Skeletal muscle satellite cell (primary cell): ENCODE data around the gene GRK5.

Source experiments
- H3K27me3 ChIP-seq: 2 replicates; pipeline ENCODE4 v1.7.0; 2013; ENCODE audit warnings: low read length; ENCODE audit not compliant: control insufficient read depth, insufficient read depth
- H3K36me3 ChIP-seq: 2 replicates; pipeline ENCODE4 v1.7.0; 2013; ENCODE audit warnings: mild to moderate bottlenecking, control low read depth, low read length; ENCODE audit not compliant: insufficient read depth
- H3K4me1 ChIP-seq: 2 replicates; pipeline ENCODE4 v1.7.0; 2013; ENCODE audit warnings: low read length; ENCODE audit not compliant: control insufficient read depth, insufficient read depth
- H3K4me2 ChIP-seq: 2 replicates; pipeline ENCODE4 v1.7.0; 2013; ENCODE audit warnings: mild to moderate bottlenecking, low read length
- H3K4me3 ChIP-seq: 2 replicates; pipeline ENCODE4 v1.7.0; 2013; ENCODE audit warnings: low read length
- H3K9ac ChIP-seq: 2 replicates; pipeline ENCODE4 v1.7.0; 2013; ENCODE audit warnings: mild to moderate bottlenecking, low read depth, low read length, moderate library complexity
- H3K9me3 ChIP-seq: replicated peaks from 2 replicates; pipeline ENCODE4 v1.7.0; 2013; ENCODE audit warnings: mild to moderate bottlenecking, control low read depth, low read length

Gene GRK5

DNA sequence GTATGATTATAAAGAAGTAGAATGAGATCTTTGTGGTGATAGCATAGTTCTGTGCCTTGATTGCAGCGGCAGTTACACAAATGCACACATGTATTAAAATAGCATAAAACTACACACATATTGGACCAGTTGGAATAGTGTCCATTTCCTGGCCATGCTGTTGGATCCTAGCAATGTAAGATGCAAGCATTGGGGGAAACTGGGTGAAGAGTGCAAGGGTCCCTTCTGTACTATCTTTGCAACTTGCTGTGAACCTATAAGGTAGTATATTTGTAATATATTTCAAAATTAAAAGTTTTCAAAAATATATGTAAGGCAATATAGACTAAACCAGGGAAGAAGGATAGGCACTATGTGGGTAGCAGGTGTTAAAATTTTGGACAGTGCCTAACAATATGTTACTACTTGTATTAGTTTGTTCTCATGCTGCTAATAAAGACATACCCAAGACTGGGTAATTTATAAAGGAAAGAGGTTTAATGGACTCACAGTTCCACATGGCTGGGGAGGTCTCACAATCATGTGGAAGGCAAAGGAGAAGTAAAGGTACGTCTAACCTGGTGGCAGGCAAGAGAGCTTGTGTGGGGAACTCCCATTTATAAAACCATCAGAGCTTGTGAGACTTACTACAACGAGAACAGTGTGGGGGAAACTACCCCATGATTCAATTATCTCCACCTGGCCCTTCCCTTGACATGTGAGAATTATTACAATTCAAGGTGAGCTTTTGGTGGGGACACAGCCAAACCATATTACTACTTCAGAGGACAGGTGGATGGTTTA, 263.7 kb downstream of the GRK5 start:
- Histone ChIP-seq H3K9ac (no peak overlapping the region), H3K4me2 (no peak overlapping the region), H3K4me1 (no peaks in the 10 kb centered on the region), H3K9me3 (no peaks in the 10 kb centered on the region), H3K27me3 (peaks cover 57% of the 10 kb centered on the region), H3K4me3 (no peak overlapping the region), H3K36me3 (no peaks in the 10 kb centered on the region)

DNA sequence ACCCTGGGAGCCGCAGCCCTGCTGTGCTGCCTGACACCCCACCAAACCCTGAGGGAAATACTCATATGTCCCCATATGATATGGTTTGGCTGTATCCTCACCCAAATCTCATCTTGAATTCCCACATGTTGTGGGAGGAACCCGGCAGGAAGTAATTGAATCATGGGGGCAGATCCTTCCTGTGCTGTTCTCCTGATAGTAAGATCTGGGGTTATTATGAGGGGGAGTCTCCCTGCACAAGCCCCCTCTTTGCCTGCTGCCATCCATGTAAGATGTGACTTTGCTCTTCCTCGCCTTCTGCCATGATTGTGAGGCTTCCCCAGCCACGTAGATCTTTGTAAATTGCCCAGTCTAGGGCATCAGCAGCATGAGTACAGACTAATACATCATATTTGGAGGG, 266.4 kb downstream of the GRK5 start:
- Histone ChIP-seq H3K27me3 (peaks cover 75% of the 10 kb centered on the region), H3K9ac (no peak overlapping the region), H3K9me3 (no peaks in the 10 kb centered on the region), H3K36me3 (no peaks in the 10 kb centered on the region), H3K4me1 (no peaks in the 10 kb centered on the region), H3K4me3 (no peak overlapping the region), H3K4me2 (no peak overlapping the region)

DNA sequence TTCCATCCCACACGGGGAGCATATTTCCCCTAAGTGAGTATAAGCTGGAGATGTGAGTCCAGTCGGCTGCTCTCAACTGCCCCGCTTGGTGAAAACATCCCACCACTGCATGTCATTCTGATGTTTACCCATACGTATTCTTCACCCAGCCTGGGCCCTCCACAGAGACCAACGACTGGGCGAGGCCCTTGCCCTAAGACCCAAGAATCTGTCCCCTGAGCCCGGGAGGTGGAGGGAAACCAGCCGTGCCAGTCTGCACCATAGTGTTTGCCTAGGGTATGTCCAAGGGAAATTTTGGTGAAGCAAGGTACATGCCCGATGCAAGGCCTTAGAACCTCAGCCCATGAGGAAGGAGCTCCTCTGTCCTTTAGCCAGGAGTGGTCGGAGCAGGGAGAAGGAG, 267.2 kb downstream of the GRK5 start:
- Histone ChIP-seq H3K36me3 (no peaks in the 10 kb centered on the region), H3K9me3 (no peaks in the 10 kb centered on the region), H3K4me3 (no peak overlapping the region), H3K9ac (no peak overlapping the region), H3K4me1 (no peaks in the 10 kb centered on the region), H3K27me3 (peaks cover 83% of the 10 kb centered on the region), H3K4me2 (no peak overlapping the region)

- no peak overlapping the region for H3K4me2 ChIP-seq
- H3K9ac ChIP-seq = no peak overlapping the region
- H3K36me3 ChIP-seq = no peaks in the 10 kb centered on the region
- no peaks in the 10 kb centered on the region for H3K9me3 ChIP-seq
- H3K4me1 ChIP-seq = no peaks in the 10 kb centered on the region
- H3K4me3 ChIP-seq = no peak overlapping the region
- peaks cover 70% of the 10 kb centered on the region for H3K27me3 ChIP-seq
Measured at GRCh38 chr10:119477444-119477843, 270.1 kb downstream of the GRK5 start.

GRCh38 chr10:119478111-119478802, 270.9 kb downstream of the GRK5 start:
- Histone ChIP-seq H3K9me3 (no peaks in the 10 kb centered on the region), H3K36me3 (no peaks in the 10 kb centered on the region), H3K9ac (no peak overlapping the region), H3K4me3 (no peak overlapping the region), H3K4me1 (no peaks in the 10 kb centered on the region), H3K4me2 (no peak overlapping the region), H3K27me3 (peaks cover 61% of the 10 kb centered on the region)

DNA sequence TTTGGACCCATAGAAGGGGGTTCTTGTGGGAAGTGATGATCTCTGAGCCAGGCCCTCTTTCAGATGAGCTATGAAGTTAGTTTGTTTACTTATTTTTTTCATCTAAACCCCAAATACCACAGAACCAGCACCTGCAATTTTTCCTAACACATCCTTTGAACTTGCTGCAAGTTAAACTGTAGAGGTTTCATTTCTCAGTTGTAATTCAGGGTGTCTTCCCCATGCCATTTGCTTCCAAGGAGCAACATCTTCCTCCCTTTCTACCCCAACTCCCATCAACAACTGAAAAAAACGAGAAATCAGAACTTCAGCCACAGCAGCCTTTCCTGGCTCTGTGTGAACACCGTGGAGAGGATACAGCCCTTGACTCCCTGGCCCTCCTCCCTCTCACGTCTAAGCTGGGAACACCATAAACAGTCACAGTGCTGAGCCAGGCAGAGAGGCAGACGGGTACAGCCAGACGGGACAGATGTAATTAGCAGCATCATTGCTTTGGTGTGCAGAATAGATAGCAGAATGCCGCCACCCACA, 271.5 kb downstream of the GRK5 start:
- peak overlapping the region; percentile 12 for H3K4me2 ChIP-seq
- no peak overlapping the region for H3K9ac ChIP-seq
- H3K4me1 ChIP-seq = no peaks in the 10 kb centered on the region
- H3K36me3 ChIP-seq = no peaks in the 10 kb centered on the region
- H3K27me3 ChIP-seq = peaks cover 58% of the 10 kb centered on the region
- H3K9me3 ChIP-seq = no peaks in the 10 kb centered on the region
- H3K4me3 ChIP-seq = no peak overlapping the region

DNA sequence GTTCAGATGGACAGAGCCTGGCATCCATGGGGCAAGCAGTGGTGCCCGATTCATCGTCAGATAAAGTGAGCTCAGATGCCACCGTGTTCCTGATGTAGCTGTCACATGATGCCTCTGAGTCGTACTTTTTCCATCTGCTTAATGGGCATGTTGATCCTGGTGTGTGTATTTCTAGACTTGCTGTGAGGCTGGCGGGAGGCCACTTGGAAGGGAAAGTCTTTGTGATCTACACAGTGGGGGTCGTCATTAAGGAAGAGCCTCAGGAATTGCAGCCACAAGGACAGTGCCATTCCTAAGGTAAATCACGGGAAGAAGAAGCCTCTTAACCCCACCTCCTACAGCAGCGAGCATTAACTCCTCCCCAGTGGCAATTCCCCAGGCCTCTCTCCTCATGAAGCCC, 272.2 kb downstream of the GRK5 start:
- Histone ChIP-seq H3K9me3 (no peaks in the 10 kb centered on the region), H3K4me2 (peak overlapping the region; percentile 12), H3K36me3 (no peaks in the 10 kb centered on the region), H3K27me3 (peaks cover 51% of the 10 kb centered on the region), H3K9ac (no peak overlapping the region), H3K4me3 (no peak overlapping the region), H3K4me1 (no peaks in the 10 kb centered on the region)

DNA sequence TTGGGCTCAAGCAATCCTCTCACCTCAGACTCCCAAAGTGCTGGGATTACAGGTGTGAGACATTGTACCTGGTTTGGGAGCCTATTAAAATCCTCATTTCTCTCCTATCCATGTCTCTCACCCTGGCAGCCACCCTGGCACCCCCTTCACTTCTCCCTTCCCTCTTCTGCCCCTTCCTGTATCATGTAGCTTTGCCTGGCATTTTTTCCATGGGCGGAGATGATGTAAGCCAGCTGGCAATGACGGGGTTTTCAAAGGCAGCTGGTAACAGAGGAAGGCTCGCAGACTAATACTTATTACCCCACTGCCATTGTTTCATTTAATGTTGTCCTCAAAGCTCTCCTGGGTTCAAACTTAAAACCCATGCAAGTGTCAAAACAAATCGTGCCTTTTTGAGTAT, 273.3 kb downstream of the GRK5 start:
- Histone ChIP-seq H3K36me3 (no peaks in the 10 kb centered on the region), H3K9ac (no peak overlapping the region), H3K4me1 (no peaks in the 10 kb centered on the region), H3K4me3 (no peak overlapping the region), H3K9me3 (no peaks in the 10 kb centered on the region), H3K27me3 (peaks cover 42% of the 10 kb centered on the region), H3K4me2 (no peak overlapping the region)

DNA sequence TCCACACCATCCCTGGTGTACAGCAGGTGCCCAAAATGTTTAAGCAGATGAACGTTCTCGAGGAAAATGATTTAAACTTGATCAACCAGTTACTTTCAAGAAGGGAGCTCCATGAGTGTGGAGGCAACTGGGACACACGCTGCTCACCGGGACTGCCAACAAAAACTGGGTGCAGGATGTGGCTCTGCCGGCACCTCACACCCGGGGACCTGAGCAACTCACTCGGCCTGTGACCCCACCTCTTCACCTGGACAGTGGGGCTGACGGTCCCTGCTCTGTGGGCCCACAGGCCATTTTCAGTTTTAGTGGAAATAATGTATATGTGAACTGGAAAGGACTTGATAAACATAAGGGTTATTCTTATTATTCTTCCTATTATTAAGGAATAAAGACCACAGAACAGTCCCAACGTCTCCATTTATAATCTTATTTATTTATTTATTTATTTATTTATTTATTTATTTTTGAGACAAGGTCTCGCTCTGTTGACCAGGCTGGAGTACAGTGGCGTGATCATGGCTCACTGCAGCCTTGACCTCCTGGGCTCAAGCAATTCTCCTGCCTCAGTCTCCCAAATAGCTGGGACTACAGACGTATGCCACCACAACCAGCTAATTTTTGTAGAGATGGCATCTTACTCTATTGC, 274.5 kb downstream of the GRK5 start:
- Histone ChIP-seq H3K4me1 (no peaks in the 10 kb centered on the region), H3K36me3 (no peaks in the 10 kb centered on the region), H3K9me3 (no peaks in the 10 kb centered on the region), H3K4me3 (no peak overlapping the region), H3K4me2 (no peak overlapping the region), H3K27me3 (peaks cover 33% of the 10 kb centered on the region), H3K9ac (no peak overlapping the region)

- Histone ChIP-seq H3K4me1 (no peaks in the 10 kb centered on the region), H3K36me3 (no peaks in the 10 kb centered on the region), H3K27me3 (peaks cover 22% of the 10 kb centered on the region), H3K9me3 (no peaks in the 10 kb centered on the region), H3K9ac (no peak overlapping the region), H3K4me3 (no peak overlapping the region), H3K4me2 (no peak overlapping the region)
Measured at GRCh38 chr10:119483001-119483400, 275.6 kb downstream of the GRK5 start.

- Histone ChIP-seq H3K9ac (no peak overlapping the region), H3K36me3 (no peaks in the 10 kb centered on the region), H3K9me3 (no peaks in the 10 kb centered on the region), H3K4me2 (no peak overlapping the region), H3K27me3 (peaks cover 14% of the 10 kb centered on the region), H3K4me3 (no peak overlapping the region), H3K4me1 (no peaks in the 10 kb centered on the region)
Measured at GRCh38 chr10:119483839-119484238, 276.5 kb downstream of the GRK5 start.
